Left renal cortex interstitium (tissue), 4 donors: ENCODE results near the gene RFX1. TPM values are rescaled to one million over a fixed set of nuclear protein-coding genes. Genes with fewer than 3 reads are reported as not detected.
"Not testable (repeated sequence)": the region's sequence is repeated elsewhere in the genome, so short reads cannot be mapped to it uniquely, and the experiment has no call there.

Experiments used
- DNase-seq, 4 donors: peaks; one replicate each; pipeline ENCODE4 v3.0.0-alpha.2; 2013; ENCODE audit warnings: low read depth in 4 of 4, low spot score in 2 of 4, missing footprints in 1 of 4
- polyA plus RNA-seq, 4 donors: library from polyadenylated mRNA; unstranded; fragments of 120-200 nt; gene quantifications; one replicate each; pipeline ENCODE4 v1.2.1, GENCODE V29; 2013; ENCODE audit not compliant: insufficient read length in 4 of 4

RFX1 gene
- 10 to 100 TPM in 3 of 4 donors, 1 to 10 TPM in 1; 9.0 to 18.5 (median 15.2) TPM for polyA plus RNA-seq

DNA sequence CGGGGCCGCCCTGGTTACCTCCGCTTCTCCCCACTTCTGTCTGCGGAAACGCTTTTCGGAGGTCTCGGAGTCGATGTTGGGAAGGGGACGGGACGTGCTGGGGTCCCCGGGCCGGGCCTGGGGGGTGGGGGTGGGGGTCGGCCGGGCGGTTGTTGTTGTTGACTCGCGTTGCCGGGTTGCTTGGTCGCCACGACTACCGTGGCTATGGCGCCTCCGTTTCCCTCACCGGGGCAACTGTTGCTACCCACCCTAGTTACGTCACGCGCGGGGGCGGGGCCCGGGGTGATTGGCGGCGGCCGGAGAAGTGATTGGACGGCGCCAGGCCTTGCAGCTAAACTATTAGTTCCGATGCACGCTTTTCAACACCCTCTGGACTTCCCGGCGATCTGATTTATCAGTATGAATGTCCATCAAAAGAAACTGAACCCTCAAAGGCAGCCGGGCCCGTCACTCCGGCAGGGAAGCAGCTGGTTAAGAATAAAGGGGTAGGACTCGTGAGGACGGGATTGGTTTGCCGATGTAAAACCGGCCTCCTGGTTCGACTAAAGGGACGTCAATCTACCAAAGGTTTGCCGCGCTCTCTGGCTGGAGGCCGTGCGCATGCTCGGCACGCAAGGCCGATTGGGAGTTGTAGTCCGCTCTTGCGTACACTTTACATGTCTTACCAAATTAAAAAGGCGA, at the start of gene RFX1:
TSS of gene RFX1 (minus strand) at position 236 of the 681 bp plus-strand sequence. CDS start 12,477 bp downstream, outside the sequence.
- DNase-seq = peak; percentile 97 to 99 (median 98)

DNA sequence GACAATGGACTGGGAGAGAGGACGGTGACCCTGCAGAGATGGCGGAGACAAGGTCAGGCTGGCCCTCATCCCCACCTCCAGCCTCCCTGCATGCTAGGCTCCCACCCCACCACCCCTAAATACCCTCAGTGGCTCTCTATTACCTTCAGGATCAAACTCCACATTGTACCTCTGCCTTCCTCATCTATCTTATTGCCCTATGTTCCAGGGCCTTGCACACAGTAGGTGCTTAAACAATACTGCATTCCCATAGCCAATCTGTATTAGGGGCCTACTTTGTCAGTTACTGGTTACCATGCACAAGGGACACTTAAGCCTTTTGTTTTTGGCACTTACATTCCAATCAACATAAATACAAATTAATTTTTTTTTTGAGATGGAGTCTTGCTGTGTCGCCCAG, 49.3 kb upstream of the RFX1 start:
- DNase-seq = no peak

DNA sequence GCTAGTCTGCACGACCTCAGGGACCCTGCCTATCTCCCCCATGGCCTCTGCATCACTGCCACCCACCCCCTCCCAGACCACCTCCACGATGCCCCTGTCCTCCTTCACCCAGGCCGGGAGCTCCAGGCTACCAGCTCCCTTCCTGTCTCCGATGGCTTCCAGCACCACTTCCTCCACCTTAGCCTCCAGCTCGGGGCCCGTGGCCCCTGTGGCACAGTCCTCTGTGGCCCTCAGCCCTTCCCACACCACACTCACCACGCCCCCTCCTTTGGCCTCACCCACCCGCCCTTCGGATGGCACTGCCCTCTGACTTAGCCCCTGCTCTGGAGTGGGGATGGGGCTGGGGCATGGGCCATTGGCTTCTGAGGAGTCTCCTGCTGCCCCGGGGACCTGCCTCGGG, 48.6 kb upstream of the RFX1 start:
- DNase-seq = no peak

DNA sequence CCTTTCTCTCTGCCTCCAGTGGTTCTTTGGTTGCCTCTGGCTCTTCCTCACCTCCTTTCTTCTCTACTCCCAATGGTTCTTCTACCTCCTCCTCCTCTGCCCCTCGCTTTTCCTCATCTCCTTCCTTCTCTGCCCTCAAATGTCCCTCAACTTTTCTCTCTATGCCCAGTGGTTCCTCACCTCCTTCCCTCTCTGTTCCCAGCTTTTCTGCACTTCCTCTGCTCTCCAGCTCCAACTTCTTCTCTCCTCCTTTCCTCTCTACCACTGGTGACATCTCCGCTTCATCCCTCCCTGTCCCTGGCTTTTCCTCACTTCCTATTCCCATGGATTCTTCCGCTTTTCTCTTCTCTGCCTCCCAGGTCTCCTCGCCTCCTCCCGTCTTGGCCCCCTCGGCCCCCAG, 48.0 kb upstream of the RFX1 start:
- no peak for DNase-seq

DNA sequence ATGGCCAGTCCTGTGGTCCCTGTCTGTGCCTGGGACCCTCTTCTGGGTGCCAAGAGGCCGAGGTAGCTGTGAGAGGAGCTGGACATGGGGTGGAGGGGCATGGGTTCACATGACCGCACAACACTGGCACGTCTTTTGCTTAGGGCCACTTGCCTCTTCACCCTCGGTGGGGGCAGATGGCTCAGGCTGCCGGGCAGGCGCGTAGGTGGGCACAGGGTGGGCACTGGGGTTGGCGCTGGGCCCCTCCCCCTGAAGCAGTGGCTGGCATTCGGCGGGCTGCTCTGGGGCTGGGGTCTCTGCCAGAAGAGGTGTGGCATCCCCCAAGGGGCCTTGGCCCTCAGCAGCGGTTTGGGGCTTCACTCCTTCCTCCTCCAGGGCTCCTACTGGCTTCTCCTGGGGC, 47.4 kb upstream of the RFX1 start:
- no peak for DNase-seq

DNA sequence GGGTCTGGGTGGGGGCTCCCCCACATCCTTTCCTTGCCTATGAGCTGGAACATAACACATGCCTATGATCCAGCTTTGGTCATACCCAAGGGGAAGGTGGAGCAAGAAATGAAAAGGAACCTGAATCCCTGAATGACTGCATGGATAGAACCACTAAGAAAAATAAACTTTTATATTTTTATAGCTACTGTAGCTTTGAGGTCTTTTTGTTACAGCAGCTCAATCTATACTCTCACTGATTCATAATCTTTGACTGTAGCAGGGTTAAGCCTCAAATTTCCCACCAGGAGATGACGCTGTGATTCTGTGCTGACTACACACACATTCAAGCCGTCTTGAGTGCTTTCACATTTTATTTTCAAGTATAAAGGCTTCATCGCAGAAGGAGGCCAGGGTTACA, 46.9 kb upstream of the RFX1 start:
- no peak for DNase-seq

DNA sequence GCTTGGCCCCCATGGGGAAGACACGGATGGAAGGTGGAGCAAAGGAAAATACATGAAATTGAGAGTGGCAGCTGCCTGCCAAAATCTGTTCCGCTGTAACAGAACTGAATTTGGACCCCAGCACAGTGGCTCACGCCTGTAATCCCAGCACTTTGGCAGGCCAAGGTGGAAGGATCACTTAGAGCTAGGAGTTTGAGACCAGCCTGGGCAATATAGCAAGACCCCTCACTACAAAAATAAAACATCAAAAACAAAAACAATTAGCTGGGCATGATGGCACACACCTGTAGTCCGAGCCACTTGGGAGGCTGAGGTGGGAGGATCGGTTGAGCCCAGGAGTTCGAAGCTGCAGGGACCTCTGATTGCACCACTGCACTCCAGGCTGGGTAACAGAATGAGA, 46.4 kb upstream of the RFX1 start:
- no peak for DNase-seq

DNA sequence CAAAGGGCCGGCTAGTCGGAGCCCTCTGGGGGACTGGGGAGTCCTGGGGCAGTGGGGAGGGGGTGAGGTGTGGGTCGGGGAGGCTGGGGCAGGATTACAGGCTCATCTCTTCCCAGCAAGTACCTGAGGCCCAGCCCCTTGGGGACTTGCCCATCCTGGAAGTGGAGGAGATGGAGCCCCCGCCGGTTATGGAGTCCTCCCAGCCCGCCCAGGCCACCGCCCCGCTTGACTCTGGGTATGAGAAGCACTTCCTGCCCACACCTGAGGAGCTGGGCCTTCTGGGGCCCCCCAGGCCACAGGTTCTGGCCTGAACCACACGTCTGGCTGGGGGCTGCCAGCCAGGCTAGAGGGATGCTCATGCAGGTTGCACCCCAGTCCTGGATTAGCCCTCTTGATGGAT, 45.9 kb upstream of the RFX1 start:
- no peak for DNase-seq

DNA sequence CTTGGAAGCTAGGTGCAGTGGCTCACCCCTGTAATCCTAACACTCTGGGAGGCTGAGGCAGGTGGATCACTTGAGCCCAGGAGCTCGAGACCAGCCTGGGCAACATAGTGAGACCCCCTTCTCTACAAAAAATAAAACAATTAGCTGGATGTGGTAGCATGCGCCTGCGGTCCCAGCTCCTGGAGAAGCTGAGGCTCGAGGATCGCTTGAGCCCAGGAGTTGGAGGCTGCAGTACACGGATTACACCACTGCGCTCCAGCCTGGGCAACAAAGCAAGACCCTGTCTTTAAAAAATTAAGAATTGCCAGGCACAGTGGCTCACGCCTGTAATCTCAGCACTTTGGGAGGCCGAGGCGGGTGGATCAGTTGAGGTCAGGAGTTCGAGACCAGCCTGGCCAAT, 44.8 kb upstream of the RFX1 start:
- not testable (repeated sequence) for DNase-seq

DNA sequence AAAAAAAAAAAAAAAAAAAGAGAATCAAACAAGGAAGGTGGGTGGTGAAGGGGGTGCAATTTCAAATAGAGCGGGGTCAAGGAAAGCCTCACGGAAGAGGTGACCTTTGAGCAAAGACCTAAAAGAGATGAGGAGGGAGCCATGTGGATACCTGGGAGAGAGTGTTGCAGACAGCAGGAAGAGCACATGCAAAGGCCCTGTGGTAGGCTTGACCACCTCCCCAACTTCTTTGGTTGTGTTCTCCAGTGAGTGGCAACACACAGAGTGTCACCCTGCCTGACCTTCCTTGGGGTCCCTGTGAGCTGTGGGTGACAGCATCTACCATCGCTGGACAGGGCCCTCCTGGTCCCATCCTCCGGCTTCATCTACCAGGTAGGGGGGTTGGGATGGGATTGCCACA, 44.4 kb upstream of the RFX1 start:
- no peak for DNase-seq

DNA sequence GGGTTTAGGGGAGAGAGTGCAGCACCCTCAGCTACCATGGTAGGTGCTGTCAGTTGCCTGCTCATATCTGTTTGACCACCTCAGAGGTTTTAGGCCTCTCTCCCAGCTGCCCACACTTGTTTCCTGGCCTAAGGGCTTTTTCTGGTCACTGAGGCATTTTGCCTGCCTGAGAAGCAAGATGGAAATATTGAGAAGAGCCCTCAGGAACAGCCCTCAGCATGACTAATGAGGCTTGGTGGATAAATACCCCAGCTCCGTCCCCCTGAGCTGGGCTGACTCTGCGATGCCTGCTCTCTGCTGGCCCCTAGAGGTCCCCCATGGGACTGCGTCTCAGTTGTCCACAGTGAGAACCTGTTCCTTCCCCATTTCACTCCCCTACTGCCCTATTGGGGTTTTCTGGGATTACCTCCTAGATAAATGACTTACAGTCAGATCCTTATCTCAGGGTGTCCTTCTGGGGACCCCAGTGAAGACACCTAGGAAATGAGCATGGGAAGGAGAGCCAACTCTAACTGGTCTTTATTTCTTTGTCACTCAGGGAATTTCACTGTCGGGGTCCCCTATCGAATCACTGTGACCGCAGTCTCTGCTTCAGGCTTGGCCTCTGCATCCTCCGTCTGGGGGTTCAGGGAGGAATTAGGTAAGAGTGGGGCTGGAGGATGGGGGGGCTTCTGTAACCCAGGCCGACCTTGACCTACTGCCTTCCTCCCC, 42.5 kb upstream of the RFX1 start:
- DNase-seq = no peak

DNA sequence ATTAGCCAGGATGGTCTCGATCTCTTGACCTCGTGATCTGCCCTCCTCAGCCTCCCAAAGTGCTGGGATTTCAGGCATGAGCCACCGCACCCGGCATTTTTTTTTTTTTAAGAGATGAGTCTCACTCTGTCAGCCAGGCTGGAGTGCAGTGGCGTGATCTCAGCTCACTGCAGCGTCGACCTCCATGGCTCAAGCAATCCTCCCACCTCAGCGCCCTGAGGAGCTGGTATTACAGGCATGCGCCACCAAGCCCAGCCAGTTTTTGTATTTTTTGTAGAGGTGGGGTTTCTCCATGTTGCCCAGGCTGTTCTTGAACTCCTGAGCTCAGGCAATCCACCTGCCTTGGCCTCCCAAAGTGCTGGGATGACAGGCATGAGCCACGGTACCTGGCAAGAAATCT, 41.7 kb upstream of the RFX1 start:
- DNase-seq = not testable (repeated sequence)

DNA sequence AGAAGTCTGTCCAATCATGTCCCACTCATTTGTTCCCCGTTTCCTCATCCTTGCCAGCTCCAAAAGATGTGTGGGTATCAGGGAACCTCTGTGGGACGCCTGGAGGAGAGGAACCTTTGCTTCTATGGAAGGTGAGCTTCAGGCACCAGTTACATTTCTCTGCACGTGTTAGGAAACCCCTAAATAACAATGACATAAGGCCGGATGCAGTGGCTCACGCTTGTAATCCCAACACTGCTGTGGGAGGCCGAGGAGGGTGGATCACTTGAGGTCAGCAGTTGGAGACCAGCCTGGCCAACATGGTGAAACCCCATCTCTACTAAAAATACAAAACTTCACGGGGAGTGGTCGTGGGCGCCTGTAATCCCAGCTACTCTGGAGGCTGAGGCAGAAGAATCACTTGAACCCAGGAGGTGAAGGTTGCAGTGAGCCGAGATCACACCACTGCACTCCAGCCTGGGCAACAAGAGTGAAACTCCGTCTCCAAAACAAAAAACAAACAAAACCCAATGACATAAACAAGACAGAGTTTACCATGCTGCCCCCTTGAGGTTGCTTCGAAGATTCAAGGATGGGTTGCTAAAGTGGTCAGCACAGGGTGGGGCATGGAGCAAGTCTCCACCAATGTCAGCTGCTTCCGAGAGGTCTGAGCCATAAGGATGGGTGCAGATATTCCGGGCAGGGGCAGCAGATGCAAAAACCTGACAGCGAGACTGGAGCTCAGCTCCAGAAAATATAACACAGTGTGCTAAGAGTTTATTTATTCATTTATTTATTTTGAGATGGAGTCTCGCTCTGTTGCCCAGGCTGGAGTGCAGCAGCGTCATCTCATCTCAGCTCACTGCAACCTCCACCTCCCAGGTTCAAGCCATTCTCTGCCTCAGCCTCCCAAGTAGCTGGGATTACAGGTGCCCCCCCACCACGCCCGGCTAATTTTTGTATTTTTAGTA, 36.8 kb upstream of the RFX1 start:
- DNase-seq = peak in 1 of 4 donors; percentile 71

DNA sequence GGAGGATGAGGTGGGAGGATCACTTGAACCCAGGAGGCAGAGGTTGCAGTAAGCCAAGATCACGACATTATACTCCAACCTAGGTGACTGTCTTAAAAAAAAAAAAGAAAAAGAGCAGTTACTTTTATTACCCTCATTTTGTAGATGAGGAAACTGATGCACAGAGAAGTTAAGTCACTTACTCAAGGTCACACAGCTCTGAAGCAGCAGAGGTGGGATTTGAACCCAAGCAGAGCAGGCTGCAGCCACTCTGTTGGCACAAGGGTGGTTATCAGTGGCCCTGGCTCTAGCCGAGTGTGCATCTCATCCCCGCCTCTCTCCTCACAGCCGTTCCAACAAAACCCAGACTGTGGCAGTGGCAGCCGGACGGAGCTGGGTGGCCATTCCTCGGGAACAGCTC, 33.1 kb upstream of the RFX1 start:
- DNase-seq = no peak

DNA sequence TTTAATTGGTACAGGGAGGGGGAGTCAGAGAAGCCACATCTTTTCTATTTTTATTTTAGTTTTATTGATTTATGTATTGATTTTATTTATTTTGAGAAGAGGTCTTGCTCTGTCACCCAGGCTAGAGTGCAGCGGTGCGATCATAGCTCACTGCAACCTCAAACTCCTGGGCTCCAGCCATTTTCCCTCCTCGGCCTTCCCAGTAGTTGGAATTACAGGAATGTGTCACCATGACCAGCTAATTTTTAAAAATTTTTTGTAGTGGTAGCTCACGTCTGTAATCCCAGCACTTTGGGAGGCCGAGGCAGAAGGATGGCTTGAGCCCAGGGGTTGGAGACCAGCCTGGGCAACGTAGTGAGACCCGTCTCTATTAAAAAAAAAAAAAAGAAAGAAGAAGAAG, 29.6 kb upstream of the RFX1 start:
- no peak for DNase-seq

DNA sequence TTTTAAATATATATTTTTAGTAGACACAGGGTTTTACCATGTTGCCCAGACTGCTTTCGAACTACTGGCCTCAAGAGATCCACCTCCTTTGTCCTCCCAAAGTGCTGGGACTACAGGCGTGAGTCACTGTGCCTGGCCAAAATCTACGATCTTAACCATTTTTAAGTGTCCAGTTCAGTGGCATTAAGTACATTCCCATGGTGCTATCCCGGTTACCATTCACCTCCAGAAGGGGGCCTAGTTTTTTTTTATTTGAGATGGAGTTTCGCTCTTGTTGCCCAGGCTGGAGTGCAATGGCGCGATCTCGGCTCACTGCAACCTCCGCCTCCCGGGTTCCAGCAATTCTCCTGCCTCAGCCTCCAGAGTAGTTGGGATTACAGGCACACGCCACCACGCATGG, 29.0 kb upstream of the RFX1 start:
- DNase-seq = not testable (repeated sequence)

DNA sequence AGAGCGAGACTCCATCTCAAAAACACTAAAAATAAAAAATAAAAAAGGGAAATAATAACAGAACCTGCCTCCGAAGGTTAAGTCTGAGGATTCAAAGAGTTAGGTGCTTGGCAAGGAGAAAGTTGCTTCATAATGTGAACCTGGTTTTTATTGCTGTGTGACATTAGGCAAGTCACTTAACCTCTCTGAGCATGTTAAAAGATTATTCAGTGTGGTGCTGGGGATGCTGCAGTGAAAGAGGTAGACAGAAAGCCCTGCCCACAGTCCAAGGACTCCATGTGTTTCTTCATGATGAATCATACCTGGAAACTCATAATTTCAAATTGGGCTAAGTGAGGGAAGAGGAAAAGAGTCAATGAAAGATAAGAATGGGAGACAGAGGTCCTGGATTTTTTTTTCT, 27.8 kb upstream of the RFX1 start:
- DNase-seq = no peak

DNA sequence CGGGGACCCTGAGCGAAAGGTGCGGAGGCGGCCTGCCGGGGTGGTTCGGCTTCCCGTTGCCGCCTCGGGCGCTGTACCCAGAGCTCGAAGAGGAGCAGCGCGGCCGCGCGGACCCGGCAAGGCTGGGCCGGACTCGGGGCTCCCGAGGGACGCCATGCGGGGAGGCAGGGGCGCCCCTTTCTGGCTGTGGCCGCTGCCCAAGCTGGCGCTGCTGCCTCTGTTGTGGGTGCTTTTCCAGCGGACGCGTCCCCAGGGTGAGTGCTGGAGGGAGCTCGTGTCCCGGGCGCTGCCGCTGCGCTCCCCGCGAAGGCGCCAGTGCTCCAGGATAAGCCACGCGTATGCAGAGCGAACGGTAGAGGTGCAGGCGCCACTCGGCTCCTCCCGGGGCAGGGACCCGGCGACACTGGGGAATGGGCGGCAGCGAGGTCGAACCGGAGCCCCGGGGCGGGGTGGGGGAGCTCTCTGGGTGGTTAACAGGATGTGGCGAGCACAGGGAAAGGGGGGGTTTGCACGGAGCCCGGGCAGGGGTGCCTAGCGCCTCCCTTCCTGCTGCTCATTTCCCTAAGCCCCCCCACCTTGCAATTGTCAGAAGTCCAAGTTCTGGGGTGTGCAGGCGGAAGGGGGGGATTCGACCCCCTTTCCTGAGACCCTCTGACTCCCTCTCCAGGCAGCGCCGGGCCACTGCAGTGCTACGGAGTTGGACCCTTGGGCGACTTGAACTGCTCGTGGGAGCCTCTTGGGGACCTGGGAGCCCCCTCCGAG, 25.8 kb upstream of the RFX1 start, which contains the start of gene IL27RA:
TSS of gene IL27RA (plus strand) at position 44 of the 762 bp plus-strand sequence. CDS start at position 155, 111 bp downstream.
- peak in 2 of 4 donors; percentile 41 to 56 for DNase-seq

DNA sequence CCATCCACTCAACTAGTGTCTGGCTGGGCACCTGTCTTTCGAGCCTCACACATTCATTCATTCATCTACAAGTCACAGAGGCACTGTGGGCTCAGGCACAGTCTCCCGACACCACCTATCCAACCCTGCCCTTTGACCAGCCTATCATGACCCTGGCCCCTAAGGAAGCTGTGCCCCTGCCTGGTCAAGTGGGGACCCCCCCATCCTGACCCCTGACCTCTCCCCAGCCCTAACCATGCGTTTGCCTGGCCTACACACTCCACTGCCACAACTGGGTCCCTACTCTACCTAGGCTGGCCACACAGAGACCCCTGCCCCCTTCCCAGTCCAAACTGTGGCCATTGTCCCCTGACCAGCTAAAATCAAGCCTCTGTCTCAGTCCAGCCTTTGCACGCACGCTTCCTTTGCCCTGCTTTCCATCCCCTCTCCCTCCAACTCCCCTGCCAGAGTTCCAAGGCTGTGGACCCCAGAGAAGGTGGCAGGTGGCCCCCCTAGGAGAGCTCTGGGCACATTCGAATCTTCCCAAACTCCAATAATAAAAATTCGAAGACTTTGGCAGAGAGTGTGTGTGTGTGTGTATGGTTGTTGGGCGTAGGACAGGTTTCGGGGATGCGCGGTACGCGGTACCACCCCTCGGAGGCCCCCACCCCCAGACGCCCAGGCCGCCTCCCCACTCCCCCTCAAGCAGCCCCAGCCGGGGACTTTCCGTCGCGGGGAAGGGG, 25.0 kb upstream of the RFX1 start:
- DNase-seq = no peak

DNA sequence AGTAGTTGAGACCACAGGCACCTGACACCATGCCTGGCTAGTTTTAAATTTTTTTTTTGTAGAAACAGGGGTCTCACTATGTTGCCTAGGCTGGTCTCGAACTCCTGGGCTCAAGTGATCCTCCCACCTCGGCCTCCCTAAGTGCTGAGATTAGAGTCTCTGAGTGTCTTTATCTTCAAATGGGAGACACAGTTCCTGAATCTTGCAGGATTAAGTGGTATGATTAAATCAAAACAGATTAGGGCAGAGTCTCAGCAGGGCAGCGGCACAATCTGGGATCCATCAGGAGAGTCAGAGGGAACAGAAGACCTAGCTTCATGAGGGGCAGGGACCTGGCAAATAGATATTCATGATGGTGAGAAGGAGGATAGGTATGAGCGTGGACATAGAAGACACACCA, 22.8 kb upstream of the RFX1 start:
- no peak for DNase-seq
